Hepatic stellate cell (primary cell): ENCODE results near the gene TEP1.
"Not testable (repeated sequence)": the region's sequence is repeated elsewhere in the genome, so short reads cannot be mapped to it uniquely, and the experiment has no call there.

Source experiments
- DNase-seq: peaks from one replicate; pipeline ENCODE4 v3.0.0; 2011; ENCODE audit warnings: low spot score

Gene TEP1

GRCh38 chr14:20412876-20413743 is at the start of gene TEP1:
TSS of gene TEP1 (minus strand) at chr14:20413501. CDS start at chr14:20408439, 5,062 bp downstream.
- DNase-seq, result peak; percentile 85

- DNase-seq, result peak; percentile 94
Measured at GRCh38 chr14:20461225-20462141, 48.2 kb upstream of the TEP1 start, which contains the start of gene PIP4P1. TSS of gene PIP4P1 (minus strand) at chr14:20461434. CDS start at chr14:20461325, 109 bp downstream.

- no peak for DNase-seq
Measured at GRCh38 chr14:20460458-20461224, 47.3 kb upstream of the TEP1 start.

GRCh38 chr14:20458031-20458789 is 44.9 kb upstream of the TEP1 start:
- no peak for DNase-seq

- no peak for DNase-seq
Measured at GRCh38 chr14:20456971-20457370, 43.7 kb upstream of the TEP1 start.

- peak; percentile 81 for DNase-seq
Measured at GRCh38 chr14:20455355-20456300, 42.3 kb upstream of the TEP1 start.

GRCh38 chr14:20454516-20455354 is 41.4 kb upstream of the TEP1 start, which contains the start of the genes APEX1 and OSGEP:
TSS of gene APEX1 (plus strand) at chr14:20455226. CDS start at chr14:20455646, 420 bp downstream.
TSS of gene OSGEP (minus strand) at chr14:20454812. CDS start at chr14:20454683, 129 bp downstream.
- DNase-seq, result peak; percentile 99

- not testable (repeated sequence) for DNase-seq
Measured at GRCh38 chr14:20452831-20453230, 39.5 kb upstream of the TEP1 start.

GRCh38 chr14:20446889-20447288 is 33.6 kb upstream of the TEP1 start:
- DNase-seq, result no peak

GRCh38 chr14:20443650-20444049 is 30.3 kb upstream of the TEP1 start:
- DNase-seq, result not testable (repeated sequence)

GRCh38 chr14:20441461-20441860 is 28.2 kb upstream of the TEP1 start:
- DNase-seq, result no peak

- no peak for DNase-seq
Measured at GRCh38 chr14:20440882-20441281, 27.6 kb upstream of the TEP1 start.

- no peak for DNase-seq
Measured at GRCh38 chr14:20440465-20440864, 27.2 kb upstream of the TEP1 start.

- no peak for DNase-seq
Measured at GRCh38 chr14:20438664-20439063, 25.4 kb upstream of the TEP1 start.

GRCh38 chr14:20436363-20436755 is 23.1 kb upstream of the TEP1 start:
- DNase-seq, result no peak

- DNase-seq, result no peak
Measured at GRCh38 chr14:20435582-20436362, 22.5 kb upstream of the TEP1 start, which contains the start of gene KLHL33. TSS of gene KLHL33 (minus strand) at chr14:20436166. CDS start at chr14:20435811, 355 bp downstream.

GRCh38 chr14:20434701-20435581 is 21.6 kb upstream of the TEP1 start:
- no peak for DNase-seq
